GM23338 (cell line): ENCODE results near the gene KRTAP12-1. TPM values are rescaled to one million over a fixed set of nuclear protein-coding genes. Genes with fewer than 3 reads are reported as not detected.

ENCODE experiments used
- ATAC-seq: fragments of 200-7000 bp; cut with Tn5 transposase; 3 replicates; pipeline ENCODE4 v1.9.1; 2020
- DNase-seq: peaks from one replicate; pipeline ENCODE4 v3.0.0-alpha.2; 2015; ENCODE audit warnings: low spot score
- H2AFZ ChIP-seq: fragments of 200-600 bp; sonication (generic); 2 replicates; pipeline ENCODE4 v1.8.0; 2016; ENCODE audit warnings: antibody characterized with exemption, mild to moderate bottlenecking, moderate library complexity
- H3F3A ChIP-seq: fragments of 200-600 bp; sonication (generic); replicated peaks from 2 replicates; pipeline ENCODE4 v1.8.0; 2017; ENCODE audit warnings: antibody characterized with exemption, mixed run types, low read depth
- H3K27ac ChIP-seq: fragments of 200-600 bp; sonication (generic); 2 replicates; pipeline ENCODE4 v1.6.1; 2016; ENCODE audit warnings: low read depth
- H3K27me3 ChIP-seq: fragments of 200-600 bp; sonication (generic); 2 replicates; pipeline ENCODE4 v1.8.0; 2016; ENCODE audit warnings: mild to moderate bottlenecking, mixed run types, moderate library complexity; ENCODE audit not compliant: insufficient read depth
- H3K36me3 ChIP-seq: fragments of 200-600 bp; sonication (generic); 2 replicates; pipeline ENCODE4 v1.8.0; 2016; ENCODE audit warnings: mild to moderate bottlenecking; ENCODE audit not compliant: insufficient read depth
- H3K4me1 ChIP-seq: fragments of 200-600 bp; sonication (generic); 2 replicates; pipeline ENCODE4 v1.8.0; 2016; ENCODE audit warnings: mild to moderate bottlenecking, moderate library complexity; ENCODE audit not compliant: insufficient read depth
- H3K4me2 ChIP-seq: fragments of 200-600 bp; sonication (generic); 2 replicates; pipeline ENCODE4 v1.7.1; 2017; ENCODE audit warnings: mixed run types
- H3K4me3 ChIP-seq: fragments of 200-600 bp; sonication (generic); 2 replicates; pipeline ENCODE4 v1.6.1; 2016; ENCODE audit warnings: mixed run types
- H3K79me2 ChIP-seq: fragments of 200-600 bp; sonication (generic); replicated peaks from 2 replicates; pipeline ENCODE4 v1.8.0; 2017; ENCODE audit warnings: mild to moderate bottlenecking; ENCODE audit not compliant: insufficient read depth
- H3K9me2 ChIP-seq: fragments of 200-600 bp; sonication (generic); 2 replicates; pipeline ENCODE4 v1.8.0; 2017; ENCODE audit not compliant: insufficient read depth
- H4K20me1 ChIP-seq: fragments of 200-600 bp; sonication (generic); replicated peaks from 2 replicates; pipeline ENCODE4 v1.8.0; 2017; ENCODE audit warnings: mild to moderate bottlenecking; ENCODE audit not compliant: insufficient read depth
- H3K27ac Mint-ChIP-seq: 2 replicates; pipeline ENCODE4 v1.8.0; 2020; ENCODE audit warnings: inconsistent platforms, mild to moderate bottlenecking, moderate library complexity, mixed read lengths
- H3K27me3 Mint-ChIP-seq: 3 replicates; pipeline ENCODE4 v1.8.0; 2022; ENCODE audit warnings: low read depth, mild to moderate bottlenecking, moderate library complexity, mixed read lengths, inconsistent platforms; ENCODE audit not compliant: insufficient read depth, poor library complexity
- H3K36me3 Mint-ChIP-seq: 3 replicates; pipeline ENCODE4 v1.8.0; 2021; ENCODE audit warnings: low read depth, mild to moderate bottlenecking, inconsistent platforms, moderate library complexity, mixed read lengths
- H3K4me1 Mint-ChIP-seq: 3 replicates; pipeline ENCODE4 v1.8.0; 2020; ENCODE audit warnings: mild to moderate bottlenecking, inconsistent platforms, mixed read lengths
- H3K4me3 Mint-ChIP-seq: 3 replicates; pipeline ENCODE4 v1.8.0; 2021; ENCODE audit warnings: moderate library complexity, mild to moderate bottlenecking, inconsistent platforms, mixed read lengths
- H3K9me3 Mint-ChIP-seq: 3 replicates; pipeline ENCODE4 v1.8.0; 2020; ENCODE audit warnings: moderate library complexity, mild to moderate bottlenecking, inconsistent platforms, mixed read lengths
- CREB1 ChIP-seq: fragments of 250-450 bp; sonication (Bioruptor Pico); IDR thresholded peaks from 2 replicates; pipeline ENCODE4 v1.5.0; 2020; ENCODE audit warnings: low read depth, mild to moderate bottlenecking, moderate library complexity
- CTCF ChIP-seq, 2 experiments: fragments of 200-600 bp in 1 of 2; sonication (generic) in 1 of 2; conservative IDR thresholded peaks; 2 replicates each; pipeline versions ENCODE4 v1.5.1 to v1.6.1; 2016 to 2017; ENCODE audit warnings: antibody characterized with exemption in 2 of 2, low read depth in 2 of 2, mild to moderate bottlenecking in 2 of 2, moderate library complexity in 1 of 2
- ETS1 ChIP-seq: IDR thresholded peaks from 2 replicates; pipeline ENCODE4 v1.6.1; 2016; ENCODE audit warnings: antibody characterized with exemption
- EZH2 ChIP-seq: fragments of 200-600 bp; sonication (generic); IDR thresholded peaks from one replicate; pipeline ENCODE4 v1.8.0; 2017; ENCODE audit warnings: antibody characterized with exemption, mild to moderate bottlenecking, low read depth; ENCODE audit not compliant: unreplicated experiment
- EZH2phosphoT487 ChIP-seq: fragments of 200-600 bp; sonication (generic); IDR thresholded peaks from one replicate; pipeline ENCODE4 v1.8.1; 2018; ENCODE audit warnings: antibody characterized with exemption; ENCODE audit not compliant: unreplicated experiment
- JUNB ChIP-seq: IDR thresholded peaks from one replicate; pipeline ENCODE4 v1.6.1; 2016; ENCODE audit warnings: antibody characterized with exemption; ENCODE audit not compliant: unreplicated experiment
- NANOG ChIP-seq: IDR thresholded peaks from 2 replicates; pipeline ENCODE4 v1.6.1; 2016; ENCODE audit warnings: antibody characterized with exemption, borderline replicate concordance
- POLR2AphosphoS5 ChIP-seq: IDR thresholded peaks from 2 replicates; pipeline ENCODE4 v1.6.1; 2016; ENCODE audit warnings: antibody characterized with exemption, low read depth
- REST ChIP-seq: IDR thresholded peaks from one replicate; pipeline ENCODE4 v1.6.1; 2018; ENCODE audit warnings: antibody characterized with exemption; ENCODE audit not compliant: unreplicated experiment
- STAT1 ChIP-seq: IDR thresholded peaks from one replicate; pipeline ENCODE4 v1.6.1; 2016; ENCODE audit warnings: antibody characterized with exemption; ENCODE audit not compliant: unreplicated experiment
- ZNF114 ChIP-seq: fragments of 250-450 bp; sonication (Bioruptor Pico); IDR thresholded peaks from 2 replicates; pipeline ENCODE4 v1.5.0; 2020; ENCODE audit warnings: mild to moderate bottlenecking, moderate library complexity
- ZNF331 ChIP-seq: fragments of 250-450 bp; sonication (Bioruptor Pico); IDR thresholded peaks from 2 replicates; pipeline ENCODE4 v1.5.0; 2020; ENCODE audit warnings: low read depth, mild to moderate bottlenecking, moderate library complexity
- ZNF462 ChIP-seq: fragments of 250-450 bp; sonication (Bioruptor Pico); IDR thresholded peaks from 2 replicates; pipeline ENCODE4 v1.5.0; 2020; ENCODE audit warnings: mild to moderate bottlenecking, moderate library complexity
- polyA plus RNA-seq: library from polyadenylated mRNA; unstranded; fragments of >200 nt; fragmentation: Nextera tagmentation; extraction: Ambion mirVana; gene quantifications from 2 replicates; pipeline ENCODE4 v1.2.1, GENCODE V29; 2016
- total RNA-seq: library from RNA; depleted of rRNA; stranded (reverse); fragments of >200 nt; shearing (Covaris generic); gene quantifications from 2 replicates; pipeline ENCODE4 v1.2.3, GENCODE V29; 2014

Gene KRTAP12-1
- total and polyA plus RNA-seq, 2 experiments from 2014 or later = not detected

- Histone ChIP-seq H3K4me3 (no peak overlapping the region), H3K27ac (no peak overlapping the region), H2AFZ (no peak overlapping the region), H3K79me2 (no peaks in the 10 kb centered on the region), H3K9me2 (no peaks in the 10 kb centered on the region), H3K27me3 (no peaks in the 10 kb centered on the region), H4K20me1 (no peaks in the 10 kb centered on the region), H3K36me3 (no peaks in the 10 kb centered on the region), H3F3A (no peaks in the 10 kb centered on the region), H3K4me2 (no peak overlapping the region), H3K4me1 (no peaks in the 10 kb centered on the region)
- TF ChIP-seq ZNF114 (no peak), POLR2AphosphoS5 (no peak), EZH2 (no peak), CREB1 (CRISPR knock-in tag) (no peak), EZH2phosphoT487 (no peak), ETS1 (no peak), REST (no peak), JUNB (no peak), ZNF462 (CRISPR knock-in tag) (no peak), STAT1 (no peak), ZNF331 (CRISPR knock-in tag) (no peak), CTCF (conservative IDR thresholded peaks at IDR 0.05; ENCODE audit: low read depth in 2 of 2) (no peak), NANOG (no peak)
- H3K36me3 Mint-ChIP-seq = peaks cover 8% of the 10 kb centered on the region; the same call in 2 of the 3 replicates
- H3K4me3 Mint-ChIP-seq = no peak overlapping the region
- H3K27ac Mint-ChIP-seq = no peak overlapping the region
- peaks cover 3% of the 10 kb centered on the region for H3K4me1 Mint-ChIP-seq
- H3K9me3 Mint-ChIP-seq = peaks cover 32% of the 10 kb centered on the region
- peaks cover 10% of the 10 kb centered on the region for H3K27me3 Mint-ChIP-seq
- ATAC-seq (no peak), DNase-seq (no peak)
Measured at GRCh38 chr21:44640761-44641160, 41.2 kb downstream of the KRTAP12-1 start.
